Erythroblast (primary cell): ENCODE measurements around the gene RHO.

Source experiments
- GATA1 ChIP-seq: IDR thresholded peaks from 2 replicates; pipeline ENCODE4 v1.6.1; 2011; ENCODE audit warnings: low read depth, mild to moderate bottlenecking, control low read depth, low read length, moderate library complexity
- POLR2A ChIP-seq: IDR thresholded peaks from 2 replicates; pipeline ENCODE4 v1.6.1; 2011; ENCODE audit warnings: mild to moderate bottlenecking, low read length

DNA sequence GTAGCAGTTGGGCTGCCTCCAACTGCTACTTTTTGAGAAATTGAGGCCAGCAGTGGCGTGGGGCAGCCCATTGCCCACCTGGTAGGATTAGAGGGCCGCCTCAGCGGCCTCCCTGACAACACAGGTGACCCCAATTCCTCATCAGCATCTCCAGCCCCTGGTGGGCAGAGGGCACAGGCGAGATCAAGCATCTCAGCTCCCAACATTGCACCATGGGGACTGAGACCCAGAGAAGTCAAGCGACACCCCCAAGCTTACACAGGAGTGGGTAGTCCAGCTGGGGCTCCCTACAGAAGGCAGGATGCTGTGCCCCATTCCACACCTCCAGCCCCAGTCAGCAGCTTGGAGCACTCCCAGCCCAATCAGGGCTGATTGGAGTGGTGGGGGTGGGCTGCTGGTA lies 14.3 kb downstream of the RHO start:
- TF ChIP-seq POLR2A (no peak), GATA1 (no peak)
